HCT116 (cell line): ENCODE results near the gene PKHD1. TPM values are rescaled to one million over a fixed set of nuclear protein-coding genes. Genes with fewer than 3 reads are reported as not detected.

Experiments used
- ATAC-seq: fragments of 200-7000 bp; cut with Tn5 transposase; 2 replicates; pipeline ENCODE4 v1.9.1; 2020; ENCODE audit warnings: mild to moderate bottlenecking, moderate library complexity
- BruUV-seq: library from RNA; stranded (reverse); fragments of 400-500 nt; replicated peaks from 2 replicates; lab custom pipeline; 2021; lab: Mats Ljungman, UMichigan
- CTCF ChIA-PET: fragments of 300-600 bp; sonication (Branson Sonifier 250); formaldehyde crosslinking; loops from one replicate; lab custom pipeline; 2021; ENCODE audit warnings: antibody characterized with exemption; lab: Charles Lee
- POLR2A ChIA-PET: fragments of 300-600, 350-600 bp; sonication (Branson Sonifier 250); formaldehyde crosslinking; loops from one replicate; lab custom pipeline; 2021; ENCODE audit warnings: antibody characterized with exemption; lab: Charles Lee
- RAD21 ChIA-PET, 2 experiments: fragments of 300-600 bp; sonication (Branson Sonifier 250); formaldehyde crosslinking; loops; one replicate each; lab custom pipeline; 2023; ENCODE audit warnings: low total read pairs in 2 of 2; ENCODE audit not compliant: uncharacterized antibody in 2 of 2, unreplicated experiment in 2 of 2, low non-redundant PET in 1 of 2; lab: Charles Lee
- DNase-seq: peaks from one replicate; pipeline ENCODE4 v3.0.0-alpha.2; 2010; ENCODE audit warnings: low read depth, low spot score
- H2AFZ ChIP-seq: fragments of 200-600 bp; shearing (Covaris generic), sonication (generic); 2 replicates; pipeline ENCODE4 v1.6.1; 2017; ENCODE audit warnings: low read depth, mixed run types, mixed read lengths, antibody characterized with exemption, low read length; ENCODE audit not compliant: poor library complexity, severe bottlenecking
- H3K27ac ChIP-seq: 2 replicates; pipeline ENCODE4 v1.5.1; 2012; ENCODE audit warnings: low read depth, low read length
- H3K27me3 ChIP-seq: fragments of 200-600 bp; sonication (generic); 2 replicates; pipeline ENCODE4 v1.6.1; 2016; ENCODE audit warnings: mixed run types, low read length, mixed read lengths; ENCODE audit not compliant: insufficient read depth
- H3K36me3 ChIP-seq, 2 experiments: fragments of 200-500 bp in 1 of 2; fragments of 200-600 bp in 1 of 2; sonication (Bioruptor generic) in 1 of 2; sonication (generic) in 1 of 2; 2 replicates each; pipeline versions ENCODE4 v1.5.1 to v1.6.1; 2014 to 2016; ENCODE audit warnings: low read length in 2 of 2, inconsistent platforms in 1 of 2, mixed read lengths in 1 of 2, mixed run types in 1 of 2; ENCODE audit not compliant: insufficient read depth in 2 of 2, control insufficient read depth in 1 of 2
- H3K4me1 ChIP-seq, 2 experiments: fragments of 200-600 bp in 1 of 2; sonication (generic) in 1 of 2; 2 replicates each; pipeline versions ENCODE4 v1.5.1 to v1.6.1; 2012 to 2017; ENCODE audit warnings: low read length in 2 of 2, inconsistent platforms in 1 of 2, mild to moderate bottlenecking in 1 of 2, mixed read lengths in 1 of 2, mixed run types in 1 of 2, moderate library complexity in 1 of 2; ENCODE audit not compliant: insufficient read depth in 2 of 2, control insufficient read depth in 1 of 2
- H3K4me2 ChIP-seq: fragments of 200-600 bp; sonication (generic); 2 replicates; pipeline ENCODE4 v1.6.1; 2017; ENCODE audit warnings: mixed run types, low read length, mixed read lengths
- H3K4me3 ChIP-seq, 2 experiments: fragments of 200-600 bp in 1 of 2; sonication (generic) in 1 of 2; replicated peaks in 1 of 2; 2 replicates each; pipeline ENCODE4 v1.5.1; 2011 to 2016; ENCODE audit warnings: low read length in 2 of 2, control low read depth in 1 of 2, low read depth in 1 of 2, mild to moderate bottlenecking in 1 of 2, mixed read lengths in 1 of 2, mixed run types in 1 of 2
- H3K79me2 ChIP-seq: fragments of 200-600 bp; sonication (generic); 2 replicates; pipeline ENCODE4 v1.6.1; 2017; ENCODE audit warnings: mild to moderate bottlenecking, mixed run types, low read length, moderate library complexity, mixed read lengths; ENCODE audit not compliant: insufficient read depth
- H3K9ac ChIP-seq: fragments of 200-600 bp; sonication (generic); 2 replicates; pipeline ENCODE4 v1.6.1; 2016; ENCODE audit warnings: low read length, mixed read lengths
- H3K9me2 ChIP-seq: fragments of 200-600 bp; sonication (generic), shearing (Covaris generic); 2 replicates; pipeline ENCODE4 v1.6.1; 2017; ENCODE audit warnings: mixed run types, mild to moderate bottlenecking, moderate library complexity; ENCODE audit not compliant: insufficient read depth
- H3K9me3 ChIP-seq, 2 experiments: fragments of 200-500 bp in 1 of 2; fragments of 200-600 bp in 1 of 2; sonication (Bioruptor generic) in 1 of 2; sonication (generic) in 1 of 2; 2 replicates each; pipeline ENCODE4 v1.6.1; 2014 to 2017; ENCODE audit warnings: low read length in 2 of 2, mixed read lengths in 2 of 2, inconsistent platforms in 1 of 2, low read depth in 1 of 2, mild to moderate bottlenecking in 1 of 2, mixed run types in 1 of 2, moderate library complexity in 1 of 2; ENCODE audit not compliant: control insufficient read depth in 1 of 2, insufficient read depth in 1 of 2
- H4K20me1 ChIP-seq: fragments of 200-600 bp; sonication (generic), shearing (Covaris generic); 2 replicates; pipeline ENCODE4 v1.6.1; 2017; ENCODE audit warnings: mixed run types, mild to moderate bottlenecking, moderate library complexity; ENCODE audit not compliant: insufficient read depth
- CBX3 ChIP-seq: IDR thresholded peaks from 2 replicates; pipeline ENCODE4 v1.6.1; 2012; ENCODE audit warnings: low read depth
- CEBPB ChIP-seq: IDR thresholded peaks from 2 replicates; pipeline ENCODE4 v1.6.1; 2012; ENCODE audit warnings: low read depth
- EGR1 ChIP-seq: IDR thresholded peaks from 2 replicates; pipeline ENCODE4 v1.6.1; 2012; ENCODE audit warnings: low read depth
- EZH2 ChIP-seq: fragments of 200-600 bp; sonication (generic); IDR thresholded peaks from 2 replicates; pipeline ENCODE4 v1.6.1; 2017; ENCODE audit warnings: antibody characterized with exemption, mixed run types
- FOSL1 ChIP-seq: IDR thresholded peaks from 2 replicates; pipeline ENCODE4 v1.6.1; 2012; ENCODE audit warnings: low read depth
- JUND ChIP-seq: IDR thresholded peaks from 2 replicates; pipeline ENCODE4 v1.6.1; 2012
- POLR2A ChIP-seq: IDR thresholded peaks from 2 replicates; pipeline ENCODE4 v1.7.0; 2011; ENCODE audit warnings: borderline replicate concordance; ENCODE audit not compliant: insufficient read depth, insufficient read length; ENCODE audit errors: extremely low read depth
- RAD21 ChIP-seq: IDR thresholded peaks from 2 replicates; pipeline ENCODE4 v1.6.1; 2012; ENCODE audit warnings: low read depth, mild to moderate bottlenecking
- SIN3A ChIP-seq: IDR thresholded peaks from 2 replicates; pipeline ENCODE4 v1.6.1; 2012; ENCODE audit warnings: low read depth
- SRF ChIP-seq: IDR thresholded peaks from 2 replicates; pipeline ENCODE4 v1.6.1; 2012; ENCODE audit warnings: low read depth
- TCF7L2 ChIP-seq: IDR thresholded peaks from 2 replicates; pipeline ENCODE4 v1.7.0; 2011; ENCODE audit warnings: borderline replicate concordance, inconsistent platforms; ENCODE audit not compliant: insufficient read depth, insufficient read length; ENCODE audit errors: extremely low read depth
- YY1 ChIP-seq: IDR thresholded peaks from 2 replicates; pipeline ENCODE4 v1.6.1; 2011; ENCODE audit warnings: low read length, low read depth, moderate library complexity, mild to moderate bottlenecking; ENCODE audit not compliant: insufficient replicate concordance; ENCODE audit errors: extremely low read depth
- ZNF274 ChIP-seq: fragments of 200-500 bp; sonication (Bioruptor generic); IDR thresholded peaks from 2 replicates; pipeline ENCODE4 v1.6.1; 2014; ENCODE audit warnings: mild to moderate bottlenecking, low read depth, low read length, inconsistent platforms
- intact Hi-C: fragments of 100-400 bp; cut with micrococcal nuclease; formaldehyde crosslinking; loops from 2 replicates; pipeline ENCODE4 v1.10.0; 2022
- total RNA-seq: library from RNA; stranded (reverse); gene quantifications from one replicate; pipeline ENCODE4 v1.2.1, GENCODE V29; 2021; ENCODE audit not compliant: unreplicated experiment
- TF ChIP-seq, protein P1 (sequence below): IDR thresholded peaks from 2 replicates; pipeline ENCODE4 v1.6.1; 2012
- TF ChIP-seq, protein P2 (sequence below): IDR thresholded peaks from 2 replicates; pipeline ENCODE4 v1.6.1; 2012
- TF ChIP-seq, protein P3 (sequence below), 3 experiments: fragments of 200-600 bp in 1 of 3; sonication (generic) in 1 of 3; IDR thresholded peaks in 2 of 3; conservative IDR thresholded peaks in 1 of 3; 2 replicates each; pipeline ENCODE4 v1.5.1; 2012 to 2017; ENCODE audit warnings: low read depth in 2 of 3, low read length in 2 of 3, antibody characterized with exemption in 1 of 3, borderline replicate concordance in 1 of 3, control low read depth in 1 of 3, mild to moderate bottlenecking in 1 of 3, mixed read lengths in 1 of 3, mixed run types in 1 of 3, moderate library complexity in 1 of 3; ENCODE audit not compliant: insufficient read depth in 1 of 3

The PKHD1 gene
- total RNA-seq, 1 experiment from 2014 or later = not detected

DNA sequence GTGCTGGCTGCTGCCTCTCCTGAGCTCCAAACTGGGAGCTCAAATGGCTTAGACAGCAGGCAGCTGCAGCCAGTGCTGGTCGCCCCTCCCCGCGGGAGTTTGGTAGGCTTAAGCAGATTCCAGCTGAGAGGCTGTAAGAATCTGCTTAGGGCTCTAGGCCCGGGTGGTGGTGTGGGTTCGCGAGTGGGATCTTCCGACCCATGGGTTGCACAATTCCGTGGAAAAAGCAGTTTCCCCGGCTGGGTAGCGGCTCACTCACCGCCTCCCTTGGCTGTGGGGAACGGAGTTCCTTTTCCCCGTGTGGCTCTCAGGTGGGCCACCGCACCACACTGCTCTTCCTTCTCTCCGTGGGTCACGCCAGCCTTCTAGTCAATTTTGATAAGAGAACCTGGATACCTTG lies 232.5 kb downstream of the PKHD1 start:
- ChIA-PET RAD21 (no interaction called here), POLR2A (no interaction called here), CTCF (interaction anchor here (1.4 to 2.0 kb wide), 2 partner anchors 105 to 194 kb away, joined by 7 to 11 read pairs; no protein-coding TSS in a partner anchor)
- intact Hi-C loops = loop anchor here (1.0 to 10.0 kb wide), 3 partner anchors 105 to 1040 kb away; partner anchors contain the start of gene TFAP2B
- Histone ChIP-seq H3K4me3 (no peak overlapping the region), H3K9me2 (no peaks in the 10 kb centered on the region), H2AFZ (no peak overlapping the region), H3K27ac (no peak overlapping the region), H3K4me2 (no peak overlapping the region), H3K9ac (no peak overlapping the region), H3K9me3 (no peaks in the 10 kb centered on the region), H3K79me2 (no peaks in the 10 kb centered on the region), H3K36me3 (no peaks in the 10 kb centered on the region), H4K20me1 (no peaks in the 10 kb centered on the region), H3K4me1 (no peaks in the 10 kb centered on the region), H3K27me3 (no peaks in the 10 kb centered on the region)
- TF ChIP-seq RAD21 = no peak
- no peak for TF ChIP-seq ZNF274
- no peak for TF ChIP-seq CEBPB
- TF ChIP-seq SIN3A = no peak
- TF ChIP-seq TCF7L2 = no peak
- TF ChIP-seq POLR2A = no peak
- no peak for TF ChIP-seq YY1
- TF ChIP-seq, protein P1, sequence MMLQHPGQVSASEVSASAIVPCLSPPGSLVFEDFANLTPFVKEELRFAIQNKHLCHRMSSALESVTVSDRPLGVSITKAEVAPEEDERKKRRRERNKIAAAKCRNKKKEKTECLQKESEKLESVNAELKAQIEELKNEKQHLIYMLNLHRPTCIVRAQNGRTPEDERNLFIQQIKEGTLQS = no peak
- no peak for TF ChIP-seq SRF
- no peak for TF ChIP-seq CBX3
- TF ChIP-seq FOSL1 = no peak
- no TSS peak for BruUV-seq
- ATAC-seq = no peak
- no peak for DNase-seq

DNA sequence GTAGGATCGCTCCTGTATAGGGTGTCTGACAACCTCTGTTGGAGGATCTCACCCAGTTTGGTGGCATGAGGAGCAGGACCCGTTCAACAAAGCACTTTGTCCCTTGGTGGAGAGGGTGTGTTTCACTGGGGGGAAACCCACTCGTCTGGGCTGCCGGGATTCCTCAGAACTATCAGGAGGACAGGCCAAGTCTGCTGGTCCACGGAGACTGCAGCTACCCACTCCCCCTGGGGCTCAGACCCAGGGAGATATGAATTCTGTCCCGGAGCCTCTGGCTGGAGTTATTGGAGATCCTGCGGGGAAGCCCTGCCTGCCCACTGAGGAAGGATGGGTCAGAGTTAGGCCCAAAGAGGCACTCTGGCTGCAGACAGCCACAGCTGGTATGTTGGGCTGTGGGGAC lies 233.1 kb downstream of the PKHD1 start:
- Histone ChIP-seq H3K36me3 (no peaks in the 10 kb centered on the region), H3K4me3 (no peak overlapping the region), H3K9me2 (no peaks in the 10 kb centered on the region), H4K20me1 (no peaks in the 10 kb centered on the region), H2AFZ (no peak overlapping the region), H3K4me2 (no peak overlapping the region), H3K9me3 (no peaks in the 10 kb centered on the region), H3K4me1 (no peaks in the 10 kb centered on the region), H3K27me3 (no peaks in the 10 kb centered on the region), H3K9ac (no peak overlapping the region), H3K27ac (no peak overlapping the region), H3K79me2 (no peaks in the 10 kb centered on the region)
- intact Hi-C loops = loop anchor here (10.0 kb wide), 1 partner anchor 1040 kb away; the partner anchor contains the start of gene TFAP2B
- ATAC-seq (no peak), DNase-seq (no peak)
- ChIA-PET POLR2A (no interaction called here), RAD21 (no interaction called here), CTCF (interaction anchor here (1.4 to 2.0 kb wide), 2 partner anchors 105 to 195 kb away, joined by 7 to 11 read pairs; no protein-coding TSS in a partner anchor)
- TF ChIP-seq JUND (no peak), TCF7L2 (no peak), FOSL1 (no peak), EZH2 (no peak), SRF (no peak), SIN3A (no peak), CEBPB (no peak), RAD21 (no peak), POLR2A (no peak), EGR1 (no peak), YY1 (no peak)
- TF ChIP-seq, protein P1 = no peak
- TF ChIP-seq, protein P2, sequence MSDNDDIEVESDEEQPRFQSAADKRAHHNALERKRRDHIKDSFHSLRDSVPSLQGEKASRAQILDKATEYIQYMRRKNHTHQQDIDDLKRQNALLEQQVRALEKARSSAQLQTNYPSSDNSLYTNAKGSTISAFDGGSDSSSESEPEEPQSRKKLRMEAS = no peak
- TF ChIP-seq, protein P3, sequence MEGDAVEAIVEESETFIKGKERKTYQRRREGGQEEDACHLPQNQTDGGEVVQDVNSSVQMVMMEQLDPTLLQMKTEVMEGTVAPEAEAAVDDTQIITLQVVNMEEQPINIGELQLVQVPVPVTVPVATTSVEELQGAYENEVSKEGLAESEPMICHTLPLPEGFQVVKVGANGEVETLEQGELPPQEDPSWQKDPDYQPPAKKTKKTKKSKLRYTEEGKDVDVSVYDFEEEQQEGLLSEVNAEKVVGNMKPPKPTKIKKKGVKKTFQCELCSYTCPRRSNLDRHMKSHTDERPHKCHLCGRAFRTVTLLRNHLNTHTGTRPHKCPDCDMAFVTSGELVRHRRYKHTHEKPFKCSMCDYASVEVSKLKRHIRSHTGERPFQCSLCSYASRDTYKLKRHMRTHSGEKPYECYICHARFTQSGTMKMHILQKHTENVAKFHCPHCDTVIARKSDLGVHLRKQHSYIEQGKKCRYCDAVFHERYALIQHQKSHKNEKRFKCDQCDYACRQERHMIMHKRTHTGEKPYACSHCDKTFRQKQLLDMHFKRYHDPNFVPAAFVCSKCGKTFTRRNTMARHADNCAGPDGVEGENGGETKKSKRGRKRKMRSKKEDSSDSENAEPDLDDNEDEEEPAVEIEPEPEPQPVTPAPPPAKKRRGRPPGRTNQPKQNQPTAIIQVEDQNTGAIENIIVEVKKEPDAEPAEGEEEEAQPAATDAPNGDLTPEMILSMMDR (IDR thresholded peaks at IDR 0.05 in 2 of 3, conservative IDR thresholded peaks at IDR 0.05 in 1 of 3; ENCODE audit: borderline replicate concordance in 1 of 3, insufficient read depth in 1 of 3, low read depth in 2 of 3, low read length in 2 of 3) = no peak
- no TSS peak for BruUV-seq
